NCI-H2227 (cell line): ENCODE measurements around the gene RASA1.

Source experiments
- DNase-seq: peaks from one replicate; lab custom pipeline; 2025; ENCODE audit not compliant: unreplicated experiment; lab: John Stamatoyannopoulos, UW

The RASA1 gene

GRCh38 chr5:87359106-87359505 lies 91.4 kb downstream of the RASA1 start:
- no peak for DNase-seq

DNA sequence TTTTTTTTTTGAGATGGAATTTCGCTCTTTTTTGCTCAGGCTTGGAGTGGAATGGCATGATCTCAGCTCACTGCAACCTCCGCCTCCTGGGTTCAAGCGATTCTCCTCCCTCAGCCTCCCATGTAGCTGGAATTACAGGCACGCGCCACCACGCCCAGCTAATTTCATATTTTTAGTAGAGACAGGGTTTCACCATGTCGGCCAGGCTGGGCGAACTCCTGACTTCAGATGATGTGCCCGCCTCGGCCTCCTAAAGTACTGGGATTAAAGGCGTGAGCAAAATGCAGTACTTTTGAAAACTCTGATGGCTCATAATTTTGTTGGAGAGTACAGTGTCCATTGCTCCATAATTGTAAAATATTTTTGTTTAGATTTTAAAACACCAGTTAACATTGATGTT lies 92.4 kb downstream of the RASA1 start:
- DNase-seq = no peak

GRCh38 chr5:87361031-87361445 lies 93.4 kb downstream of the RASA1 start:
- DNase-seq = no peak

DNA sequence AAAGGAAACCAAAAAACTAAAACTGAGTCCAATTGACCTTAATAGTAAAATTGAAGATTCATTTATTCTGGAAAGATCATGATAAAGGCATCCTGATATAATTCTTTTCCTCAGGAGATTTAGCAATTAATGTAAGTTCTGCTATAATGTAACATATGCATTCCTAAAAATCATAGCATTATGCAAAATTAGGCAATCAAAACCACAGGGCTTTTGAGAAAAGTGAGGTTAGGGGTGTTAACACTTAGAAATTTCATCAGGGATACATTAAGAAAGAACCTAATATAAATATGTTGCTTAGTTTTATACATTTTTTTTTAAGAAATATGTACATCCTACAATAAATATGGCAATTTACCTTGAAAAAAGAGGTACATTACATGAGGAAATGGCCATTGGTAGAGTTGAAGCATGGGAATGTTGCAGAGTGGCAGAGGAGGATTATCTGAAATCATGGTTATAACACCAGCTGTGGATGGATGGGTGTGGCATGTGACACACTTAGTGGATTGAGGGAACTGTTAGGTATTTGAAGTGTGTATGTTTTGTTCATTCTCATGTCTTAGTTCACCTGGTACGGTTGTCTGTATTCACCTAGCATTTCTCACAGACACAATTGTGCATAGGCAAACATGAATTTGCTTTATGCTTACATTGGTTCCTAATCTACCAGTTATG lies 94.0 kb downstream of the RASA1 start:
- no peak for DNase-seq

- no peak for DNase-seq
These were observed 99.6 kb downstream of the RASA1 start for GRCh38 chr5:87367243-87367642.

GRCh38 chr5:87368601-87369000 lies 100.9 kb downstream of the RASA1 start:
- DNase-seq = no peak

DNA sequence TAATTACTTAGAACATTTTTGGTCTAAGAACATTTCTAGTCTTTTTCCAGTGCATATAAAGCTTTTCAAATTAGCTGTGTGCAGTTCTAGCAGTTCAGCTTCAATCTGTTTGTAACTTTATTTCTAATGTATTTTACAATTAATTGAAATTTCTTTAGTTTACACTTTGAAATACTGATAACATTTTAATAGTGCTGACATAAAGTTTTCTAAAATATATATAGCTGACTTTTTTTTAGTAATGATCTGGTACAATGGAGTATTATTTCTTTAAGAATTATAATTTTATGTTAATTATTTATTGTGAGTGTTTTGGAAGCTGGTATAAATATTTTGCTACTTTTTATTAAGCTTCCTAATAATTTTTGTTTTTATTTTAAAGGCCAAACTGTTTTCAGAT lies 101.7 kb downstream of the RASA1 start:
- no peak for DNase-seq

DNA sequence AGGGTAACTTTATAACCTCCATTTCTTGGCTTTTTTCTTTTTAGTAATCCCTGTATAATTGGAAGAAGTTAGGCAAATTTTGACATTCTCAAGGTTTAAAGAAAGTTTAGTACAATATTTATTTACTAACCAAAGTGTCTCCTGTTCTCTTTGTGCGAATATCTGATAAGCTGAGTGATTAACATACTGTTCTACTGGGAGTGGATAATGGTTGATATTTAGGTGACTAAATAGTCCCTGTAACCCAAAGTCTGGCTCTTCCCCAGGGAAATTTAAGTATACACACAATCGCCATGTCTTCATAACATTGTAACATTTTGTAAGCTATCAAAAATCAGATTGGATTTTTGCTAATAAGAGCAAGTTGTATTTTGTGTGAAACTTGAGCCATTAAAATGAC lies 105.0 kb downstream of the RASA1 start:
- no peak for DNase-seq

DNA sequence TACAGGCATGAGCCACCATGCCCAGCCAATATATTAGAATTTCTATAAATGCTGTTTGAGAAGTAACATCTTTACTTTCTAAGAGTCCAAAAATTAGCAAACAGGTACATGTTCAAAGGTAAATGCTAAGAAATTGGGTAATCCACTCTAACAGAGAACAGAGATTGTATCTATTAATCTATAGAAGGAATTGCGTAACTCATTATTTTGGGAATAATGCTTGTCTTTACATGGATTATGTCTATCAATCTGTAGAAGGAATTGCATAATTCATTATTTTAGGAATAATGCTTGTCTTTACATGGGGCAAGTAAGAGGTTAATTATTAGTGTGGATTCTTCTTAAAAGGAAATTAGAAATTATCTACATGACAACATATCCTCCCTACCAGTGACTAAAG lies 114.5 kb downstream of the RASA1 start:
- DNase-seq = no peak

GRCh38 chr5:87383216-87383615 lies 115.5 kb downstream of the RASA1 start:
- DNase-seq = no peak

DNA sequence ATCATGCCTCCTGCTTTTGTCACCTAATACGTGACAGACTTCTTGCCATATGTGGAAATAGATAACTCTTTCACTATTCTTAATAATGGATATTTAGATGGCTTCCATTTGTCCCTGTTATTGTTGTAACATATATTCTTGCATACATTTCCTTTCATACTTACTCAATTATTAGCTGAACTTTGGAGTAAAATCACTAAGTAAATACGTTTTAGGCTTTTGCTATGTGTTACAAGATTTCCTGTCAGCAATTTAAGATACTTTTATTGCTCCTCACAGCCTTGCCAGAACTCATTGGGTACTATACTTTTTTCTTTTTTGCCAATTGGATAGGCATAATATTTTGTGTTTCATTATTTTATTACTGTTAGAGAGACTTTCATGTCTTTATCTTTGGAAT lies 118.1 kb downstream of the RASA1 start:
- DNase-seq = no peak

DNA sequence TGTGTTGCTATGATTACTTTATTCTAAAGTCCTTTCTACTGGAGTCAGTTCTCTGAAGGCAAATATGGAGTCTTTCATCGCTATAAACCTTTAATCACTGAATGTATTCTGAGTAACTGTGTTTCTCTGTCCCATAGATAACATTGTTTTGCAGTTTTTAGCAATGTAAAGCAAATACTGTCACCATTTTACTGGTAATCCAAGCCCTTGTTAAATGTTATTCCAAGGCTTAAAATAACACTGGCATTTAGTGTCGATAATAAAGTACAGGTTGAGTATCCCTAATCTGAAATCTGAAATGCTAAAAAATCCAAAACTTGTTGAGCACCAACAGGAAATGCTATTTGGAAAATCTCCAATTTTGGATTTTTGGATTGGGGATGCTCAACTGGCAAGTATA lies 120.4 kb downstream of the RASA1 start:
- no peak for DNase-seq

- DNase-seq = no peak
These were observed 121.8 kb downstream of the RASA1 start for GRCh38 chr5:87389296-87390034.

GRCh38 chr5:87390075-87390474 lies 122.4 kb downstream of the RASA1 start:
- DNase-seq = no peak

- DNase-seq = no peak
These were observed 123.0 kb downstream of the RASA1 start for GRCh38 chr5:87390576-87391199.

GRCh38 chr5:87392170-87392569 lies 124.5 kb downstream of the RASA1 start:
- DNase-seq = no peak

GRCh38 chr5:87392801-87393200 lies 125.1 kb downstream of the RASA1 start:
- DNase-seq = no peak

GRCh38 chr5:87393331-87393730 lies 125.6 kb downstream of the RASA1 start:
- DNase-seq = no peak

DNA sequence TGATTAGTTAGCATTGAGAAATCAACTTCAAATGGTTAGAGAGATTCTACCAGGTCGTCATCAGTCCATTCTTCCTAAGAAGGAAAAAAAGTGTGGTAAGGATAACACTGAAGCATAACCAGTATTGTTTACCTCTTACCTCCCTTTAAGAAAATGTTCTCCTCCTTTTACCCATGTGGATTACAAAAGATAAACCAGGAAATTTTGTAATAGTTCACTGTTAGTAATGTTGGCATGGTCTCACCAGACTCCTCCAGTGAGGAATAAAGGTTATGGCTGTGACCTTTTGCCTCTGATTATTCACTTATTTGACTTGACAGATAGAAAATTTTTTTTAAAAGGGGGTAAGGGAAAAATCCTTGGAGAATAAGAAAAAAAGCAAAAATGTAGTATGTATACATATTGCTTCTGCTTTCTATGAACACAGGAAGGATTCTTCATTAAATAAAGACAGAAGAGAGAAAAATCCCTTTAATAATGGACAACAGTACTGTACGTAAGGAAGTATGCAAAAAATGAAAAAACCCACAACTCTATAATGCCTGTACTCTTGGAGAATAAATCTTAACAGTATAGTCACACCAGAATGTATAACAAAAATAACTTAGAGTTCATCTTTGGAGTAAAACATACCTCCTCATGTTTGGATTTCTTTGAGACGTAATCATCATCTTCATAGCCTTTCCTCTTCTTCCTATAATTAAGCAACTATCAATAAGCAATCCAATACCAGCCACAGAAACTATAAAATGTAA lies 126.9 kb downstream of the RASA1 start:
- DNase-seq = no peak

- no peak for DNase-seq
These were observed 131.4 kb downstream of the RASA1 start for GRCh38 chr5:87398981-87399614.

GRCh38 chr5:87399720-87400119 lies 132.0 kb downstream of the RASA1 start:
- DNase-seq = no peak
